ENCODE results near the gene NANOGP8.
"Not testable (repeated sequence)": the region's sequence is repeated elsewhere in the genome, so short reads cannot be mapped to it uniquely, and the experiment has no call there.

The NANOGP8 gene

GRCh38 chr15:35085176-35085919 is at the start of gene NANOGP8:
Gene NANOGP8 (minus strand): TSS chr15:35085295. CDS start chr15:35085110, 185 bp downstream.
- not testable (repeated sequence) for DNase-seq

- DNase-seq, result no peak
Observed at GRCh38 chr15:35134299-35134698, 49.2 kb upstream of the NANOGP8 start.

GRCh38 chr15:35130245-35130644 is 45.1 kb upstream of the NANOGP8 start:
- no peak for DNase-seq

GRCh38 chr15:35129361-35129760 is 44.3 kb upstream of the NANOGP8 start:
- DNase-seq, result no peak

GRCh38 chr15:35127717-35128116 is 42.6 kb upstream of the NANOGP8 start:
- no peak for DNase-seq

GRCh38 chr15:35126236-35126635 is 41.1 kb upstream of the NANOGP8 start:
- no peak for DNase-seq

- no peak for DNase-seq
Observed at GRCh38 chr15:35123743-35124142, 38.6 kb upstream of the NANOGP8 start.

GRCh38 chr15:35121611-35122359 is 36.7 kb upstream of the NANOGP8 start:
- DNase-seq, result no peak

- DNase-seq, result no peak
Observed at GRCh38 chr15:35120173-35120572, 35.1 kb upstream of the NANOGP8 start.

- no peak for DNase-seq
Observed at GRCh38 chr15:35118960-35119359, 33.9 kb upstream of the NANOGP8 start.

GRCh38 chr15:35117543-35118265 is 32.6 kb upstream of the NANOGP8 start:
- DNase-seq, result no peak

GRCh38 chr15:35115155-35115725 is 30.1 kb upstream of the NANOGP8 start:
- DNase-seq, result no peak

GRCh38 chr15:35112346-35112745 is 27.3 kb upstream of the NANOGP8 start:
- DNase-seq, result no peak

- no peak for DNase-seq
Observed at GRCh38 chr15:35111861-35112260, 26.8 kb upstream of the NANOGP8 start.

GRCh38 chr15:35108453-35108852 is 23.4 kb upstream of the NANOGP8 start:
- no peak for DNase-seq

GRCh38 chr15:35107561-35107960 is 22.5 kb upstream of the NANOGP8 start:
- DNase-seq, result no peak

GRCh38 chr15:35107122-35107521 is 22.0 kb upstream of the NANOGP8 start:
- DNase-seq, result no peak

GRCh38 chr15:35104526-35105147 is 19.5 kb upstream of the NANOGP8 start:
- DNase-seq, result no peak

- no peak for DNase-seq
Observed at GRCh38 chr15:35102186-35102585, 17.1 kb upstream of the NANOGP8 start.

- DNase-seq, result no peak
Observed at GRCh38 chr15:35101335-35101734, 16.2 kb upstream of the NANOGP8 start.

- no peak for DNase-seq
Observed at GRCh38 chr15:35098737-35099136, 13.6 kb upstream of the NANOGP8 start.

- no peak for DNase-seq
Observed at GRCh38 chr15:35095941-35096340, 10.8 kb upstream of the NANOGP8 start.

- DNase-seq, result no peak
Observed at GRCh38 chr15:35092846-35093245, 7.8 kb upstream of the NANOGP8 start.

Measured in NCI-H1092 (cell line).